Erythroblast (primary cell): Measurements from ENCODE around the gene NXF1.

Experiments used
- GATA1 ChIP-seq: IDR thresholded peaks from 2 replicates; pipeline ENCODE4 v1.6.1; 2011; ENCODE audit warnings: low read depth, mild to moderate bottlenecking, control low read depth, low read length, moderate library complexity
- POLR2A ChIP-seq: IDR thresholded peaks from 2 replicates; pipeline ENCODE4 v1.6.1; 2011; ENCODE audit warnings: mild to moderate bottlenecking, low read length

- no peak for TF ChIP-seq POLR2A
- TF ChIP-seq GATA1, result no peak
These were observed 747 bp downstream of the NXF1 start for GRCh38 chr11:62804310-62805075.
